NT2/D1 (cell line): ENCODE data around the gene CNPPD1.

Experiments
- DNase-seq: peaks from one replicate; pipeline ENCODE4 v3.0.0-alpha.2; 2011; ENCODE audit warnings: low read depth, low spot score
- H3K27me3 ChIP-seq: 2 replicates; pipeline ENCODE4 v1.6.0; 2011; ENCODE audit warnings: mild to moderate bottlenecking; ENCODE audit not compliant: insufficient read length, insufficient read depth
- H3K36me3 ChIP-seq: 2 replicates; pipeline ENCODE4 v1.6.1; 2011; ENCODE audit warnings: mild to moderate bottlenecking, low read length, mixed read lengths; ENCODE audit not compliant: insufficient read depth, insufficient read length
- H3K4me1 ChIP-seq: 2 replicates; pipeline ENCODE4 v1.5.1; 2011; ENCODE audit not compliant: insufficient read depth, insufficient read length
- H3K4me3 ChIP-seq: 2 replicates; pipeline ENCODE4 v1.5.1; 2011; ENCODE audit warnings: low read depth; ENCODE audit not compliant: insufficient read length
- H3K9ac ChIP-seq: 2 replicates; pipeline ENCODE4 v1.6.0; 2011; ENCODE audit warnings: low read depth; ENCODE audit not compliant: insufficient read length
- H3K9me3 ChIP-seq: 2 replicates; pipeline ENCODE4 v1.5.1; 2011; ENCODE audit warnings: mild to moderate bottlenecking, low read length; ENCODE audit not compliant: insufficient read depth
- SUZ12 ChIP-seq: IDR thresholded peaks from 2 replicates; pipeline ENCODE4 v1.6.1; 2011; ENCODE audit not compliant: insufficient read length, insufficient read depth; ENCODE audit errors: extremely low read depth

The CNPPD1 gene

DNA sequence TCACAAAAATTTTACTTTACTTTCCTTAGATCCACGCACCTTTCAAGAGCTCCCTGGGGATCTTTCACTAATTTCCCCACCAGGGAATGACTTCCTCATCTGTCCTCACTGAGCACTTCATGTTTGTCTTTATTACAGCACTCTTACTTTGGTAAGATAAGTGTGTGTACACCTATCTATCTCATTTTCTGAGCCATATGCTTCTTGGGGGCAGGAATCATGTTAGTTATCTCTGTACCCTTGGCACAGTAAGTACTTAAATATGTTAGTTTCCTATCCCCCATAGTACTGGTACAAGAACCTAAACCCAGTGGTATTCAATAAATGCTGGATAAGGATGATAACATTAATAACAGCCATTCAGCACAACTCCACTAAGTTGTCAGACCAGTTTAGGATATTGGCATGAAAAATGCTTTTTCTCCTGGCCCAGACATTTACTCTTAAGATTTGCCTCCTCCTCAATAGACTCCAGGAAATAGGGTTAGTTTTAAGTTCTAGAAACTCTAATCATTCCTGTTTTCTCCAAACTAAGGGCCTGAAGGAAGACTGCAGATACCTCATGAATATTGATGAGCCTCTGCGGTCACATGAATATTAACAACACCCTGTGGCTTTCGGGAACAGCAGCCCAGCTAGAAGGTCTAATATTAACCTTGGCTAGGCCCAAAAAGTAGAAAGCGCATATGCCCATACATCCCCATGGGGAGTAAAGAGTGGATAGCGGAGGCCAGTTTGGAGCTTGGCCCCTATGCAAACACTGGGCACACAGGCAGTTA is 54.3 kb downstream of the CNPPD1 start:
- no peak for TF ChIP-seq SUZ12
- H3K9ac ChIP-seq: no peak overlapping the region
- H3K36me3 ChIP-seq: no peaks in the 10 kb centered on the region
- no peaks in the 10 kb centered on the region for H3K27me3 ChIP-seq
- H3K4me1 ChIP-seq: peaks cover 2% of the 10 kb centered on the region
- no peak overlapping the region for H3K4me3 ChIP-seq
- no peak for DNase-seq
- H3K9me3 ChIP-seq: no peaks in the 10 kb centered on the region
